HepG2 (cell line): Measurements from ENCODE around the gene EIF5. TPM values are rescaled to one million over a fixed set of nuclear protein-coding genes. Genes with fewer than 3 reads are reported as not detected.
A peak's percentile ranks its signal among the peaks of the same experiment; 100 is the strongest.

Source experiments
- ATF7 ChIP-seq, 2 experiments: fragments of 450-650 bp in 1 of 2; sonication (generic) in 1 of 2; formaldehyde crosslinking in 1 of 2; IDR thresholded peaks; 2 replicates each; pipeline versions ENCODE4 v1.4.0 to v1.6.1; 2016 to 2020; ENCODE audit warnings: antibody characterized with exemption in 1 of 2, mild to moderate bottlenecking in 1 of 2, missing genetic modification reagents in 1 of 2
- BCL3 ChIP-seq: sonication (generic); formaldehyde crosslinking; IDR thresholded peaks from 2 replicates; pipeline ENCODE4 v1.5.1; 2020; ENCODE audit warnings: mild to moderate bottlenecking, missing genetic modification reagents, moderate library complexity
- BCL6 ChIP-seq: IDR thresholded peaks from 2 replicates; pipeline ENCODE4 v1.6.1; 2016; ENCODE audit warnings: missing genetic modification reagents, missing compliant biosample characterization
- CENPBD1 ChIP-seq: sonication (generic); formaldehyde crosslinking; IDR thresholded peaks from 2 replicates; pipeline ENCODE4 v1.8.0; 2022; ENCODE audit warnings: missing genetic modification reagents, low read depth, mild to moderate bottlenecking, borderline replicate concordance
- DNMT3B ChIP-seq: conservative IDR thresholded peaks from 2 replicates; pipeline ENCODE4 v1.6.1; 2016; ENCODE audit warnings: missing biosample characterization, control low read depth
- EP300 ChIP-seq, 3 experiments: sonication (generic) in 1 of 3; formaldehyde crosslinking in 1 of 3; IDR thresholded peaks; 2 replicates each; pipeline versions ENCODE4 v1.5.1 to v1.6.1; 2011 to 2020; ENCODE audit warnings: low read depth in 2 of 3, low read length in 2 of 3, borderline replicate concordance in 1 of 3, improper control_type of control experiment in 1 of 3, mild to moderate bottlenecking in 1 of 3, missing genetic modification reagents in 1 of 3, moderate library complexity in 1 of 3
- ERF ChIP-seq: IDR thresholded peaks from 2 replicates; pipeline ENCODE4 v1.6.1; 2018; ENCODE audit warnings: missing biosample characterization, missing genetic modification reagents
- FOSL1 ChIP-seq: sonication (generic); formaldehyde crosslinking; IDR thresholded peaks from 2 replicates; pipeline ENCODE4 v1.9.0; 2021; ENCODE audit warnings: missing genetic modification reagents, borderline replicate concordance
- GFI1 ChIP-seq: sonication (generic); formaldehyde crosslinking; IDR thresholded peaks from 2 replicates; pipeline ENCODE4 v1.5.0; 2020; ENCODE audit warnings: missing genetic modification reagents, mild to moderate bottlenecking, borderline replicate concordance
- MBD4 ChIP-seq: IDR thresholded peaks from 2 replicates; pipeline ENCODE4 v1.6.1; 2012; ENCODE audit warnings: low read length, inconsistent platforms, borderline replicate concordance
- NBN ChIP-seq: fragments of 450-650 bp; conservative IDR thresholded peaks from 2 replicates; pipeline ENCODE4 v1.6.1; 2017
- NCOA1 ChIP-seq: sonication (generic); formaldehyde crosslinking; IDR thresholded peaks from 2 replicates; pipeline ENCODE4 v1.9.0; 2021; ENCODE audit warnings: missing genetic modification reagents
- NFAT5 ChIP-seq: sonication (generic); formaldehyde crosslinking; IDR thresholded peaks from 2 replicates; pipeline ENCODE4 v1.4.0; 2020; ENCODE audit warnings: missing genetic modification reagents
- PAWR ChIP-seq: sonication (generic); formaldehyde crosslinking; IDR thresholded peaks from 2 replicates; pipeline ENCODE4 v1.4.0; 2020; ENCODE audit warnings: missing genetic modification reagents, mild to moderate bottlenecking, borderline replicate concordance
- POLR2G ChIP-seq: fragments of 200-400 bp; formaldehyde crosslinking; IDR thresholded peaks from 2 replicates; pipeline ENCODE4 v1.6.1; 2018; ENCODE audit warnings: mild to moderate bottlenecking, low read depth, low read length, moderate library complexity
- RBM22 ChIP-seq: fragments of 200-400 bp; formaldehyde crosslinking; optimal IDR thresholded peaks from 2 replicates; pipeline ENCODE3; 2017; ENCODE audit warnings: mild to moderate bottlenecking, low read length, moderate library complexity
- ZBTB7A ChIP-seq: sonication (generic); formaldehyde crosslinking; IDR thresholded peaks from 2 replicates; pipeline ENCODE4 v1.8.0; 2022; ENCODE audit warnings: mild to moderate bottlenecking, missing genetic modification reagents
- ZFP91 ChIP-seq: sonication (generic); formaldehyde crosslinking; IDR thresholded peaks from 2 replicates; pipeline ENCODE4 v1.9.0; 2022; ENCODE audit warnings: missing genetic modification reagents, mild to moderate bottlenecking, borderline replicate concordance
- ZNF326 ChIP-seq: sonication (generic); formaldehyde crosslinking; IDR thresholded peaks from 2 replicates; pipeline ENCODE4 v1.4.0; 2020; ENCODE audit warnings: missing genetic modification reagents, borderline replicate concordance
- ZNF430 ChIP-seq: sonication (generic); formaldehyde crosslinking; IDR thresholded peaks from 2 replicates; pipeline ENCODE4 v1.9.0; 2021; ENCODE audit warnings: mild to moderate bottlenecking, missing genetic modification reagents
- ZNF543 ChIP-seq: sonication (generic); formaldehyde crosslinking; IDR thresholded peaks from 2 replicates; pipeline ENCODE4 v1.4.0; 2020; ENCODE audit warnings: mild to moderate bottlenecking, missing genetic modification reagents
- ZNF713 ChIP-seq: sonication (generic); formaldehyde crosslinking; IDR thresholded peaks from 2 replicates; pipeline ENCODE4 v1.4.0; 2020; ENCODE audit warnings: mild to moderate bottlenecking, missing genetic modification reagents
- ZNF777 ChIP-seq: sonication (generic); formaldehyde crosslinking; IDR thresholded peaks from 2 replicates; pipeline ENCODE4 v1.4.0; 2020; ENCODE audit warnings: missing genetic modification reagents
- polyA plus RNA-seq, 8 experiments: library from polyadenylated mRNA; depleted of rRNA in 3 of 8; stranded (reverse) in 7 of 8; unstranded in 1 of 8; fragments of >200 nt; fragmentation: Illumina TruSeq in 4 of 8; extraction: Trizol in 4 of 8; gene quantifications; 2 replicates each; pipeline versions ENCODE4 v1.2.1 to v1.2.3, GENCODE V29; 2011 to 2016; ENCODE audit warnings: low read depth in 4 of 8, missing spikeins in 1 of 8, mixed read lengths in 1 of 8; ENCODE audit not compliant: insufficient read depth in 1 of 8
- total RNA-seq, 5 experiments: library from RNA; depleted of rRNA; stranded (reverse); fragments of >200 nt; fragmentation: Illumina TruSeq; extraction: Trizol; gene quantifications; 2 replicates each; pipeline ENCODE4 v1.2.3, GENCODE V29; 2016; ENCODE audit warnings: low read depth in 1 of 5

The EIF5 gene
- total and polyA plus RNA-seq, 2 of the 13 experiments (the other 11 are each of a cell fraction or from before 2014, with no cell fraction given): 189 to 281 TPM

GRCh38 chr14:103361867-103362266 lies 27.8 kb downstream of the EIF5 start (continued):
- no peak for TF ChIP-seq POLR2G
- TF ChIP-seq GFI1 (CRISPR knock-in tag): no peak
- no peak for TF ChIP-seq ZNF777 (CRISPR knock-in tag)
- TF ChIP-seq NFAT5: no peak
- TF ChIP-seq NCOA1: no peak
- no peak for TF ChIP-seq RBM22
- peak in 1 of 2 experiments; percentile 77; a peak in 1 of 4 replicates for TF ChIP-seq EP300 (IDR thresholded peaks at IDR 0.05; ENCODE audit: low read depth in 2 of 2, low read length in 2 of 2)
- no peak for TF ChIP-seq EP300 (CRISPR knock-in tag; IDR thresholded peaks at IDR 0.05; ENCODE audit: borderline replicate concordance)
- TF ChIP-seq DNMT3B (CRISPR knock-in tag): no peak
- TF ChIP-seq ZNF326 (CRISPR knock-in tag): no peak
- no peak for TF ChIP-seq BCL3 (CRISPR knock-in tag)
- TF ChIP-seq ZNF430: no peak
- TF ChIP-seq PAWR (CRISPR knock-in tag): no peak
- TF ChIP-seq NBN: no peak
- no peak for TF ChIP-seq CENPBD1 (CRISPR knock-in tag)
- TF ChIP-seq ATF7 (IDR thresholded peaks at IDR 0.05): peak; percentile 65; the same call in 1 of the 2 replicates
- TF ChIP-seq ATF7 (CRISPR knock-in tag; IDR thresholded peaks at IDR 0.05): no peak
- no peak for TF ChIP-seq ZBTB7A (CRISPR knock-in tag)
- no peak for TF ChIP-seq ZNF713
- no peak for TF ChIP-seq BCL6 (CRISPR knock-in tag)
- TF ChIP-seq ZFP91 (CRISPR knock-in tag): no peak
- TF ChIP-seq ERF (CRISPR knock-in tag): no peak
- TF ChIP-seq FOSL1: peak; percentile 68; the same call in 1 of the 2 replicates
- no peak for TF ChIP-seq ZNF543
- no peak for TF ChIP-seq MBD4
